DMS79 treated with DMSO at 0.1 percent for 48 hours (cell line): ENCODE data around the gene ADH1C.
"Not testable (repeated sequence)": the region's sequence is repeated elsewhere in the genome, so short reads cannot be mapped to it uniquely, and the experiment has no call there.

ENCODE experiments used
- DNase-seq: peaks from one replicate; lab custom pipeline; 2025; lab: John Stamatoyannopoulos, UW

ADH1C gene

DNA sequence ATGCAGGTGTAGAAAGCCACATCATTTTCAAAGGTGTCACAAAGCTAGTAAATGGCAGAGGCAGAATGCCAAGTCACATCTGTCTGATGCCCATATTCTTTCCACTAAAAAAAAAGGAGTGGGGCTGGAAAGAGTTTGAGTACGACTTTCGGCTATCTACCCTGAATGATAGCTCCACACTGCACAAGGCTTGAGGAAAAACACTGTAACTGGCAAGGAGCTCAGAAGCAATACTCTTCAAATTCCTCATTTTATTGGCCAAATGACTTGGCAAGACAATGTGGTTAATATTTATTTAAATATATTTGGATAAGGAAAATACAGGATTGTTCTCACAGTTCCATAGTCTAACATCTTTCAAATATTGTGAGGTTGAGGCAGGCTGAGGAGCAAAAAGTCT, 5.4 kb upstream of the ADH1C start:
- DNase-seq, result no peak

DNA sequence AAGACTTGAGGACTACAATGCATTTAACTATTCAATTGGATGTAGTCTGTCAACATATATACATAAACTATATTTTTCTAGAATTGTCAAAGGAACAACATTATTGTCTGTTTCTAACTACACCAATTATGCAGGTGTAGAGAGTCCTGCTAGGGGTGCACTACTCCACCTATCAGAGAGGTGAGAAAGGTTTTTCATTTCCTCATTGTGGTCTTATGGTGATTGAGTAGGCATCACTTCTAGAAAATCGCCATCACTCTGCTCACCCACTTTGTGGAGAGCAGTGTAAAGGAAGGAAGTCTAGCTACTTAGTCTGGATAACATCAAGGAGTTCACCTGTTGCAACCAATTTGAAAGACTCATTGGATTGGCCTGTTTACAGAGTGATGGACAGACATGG, 4.4 kb upstream of the ADH1C start:
- no peak for DNase-seq

DNA sequence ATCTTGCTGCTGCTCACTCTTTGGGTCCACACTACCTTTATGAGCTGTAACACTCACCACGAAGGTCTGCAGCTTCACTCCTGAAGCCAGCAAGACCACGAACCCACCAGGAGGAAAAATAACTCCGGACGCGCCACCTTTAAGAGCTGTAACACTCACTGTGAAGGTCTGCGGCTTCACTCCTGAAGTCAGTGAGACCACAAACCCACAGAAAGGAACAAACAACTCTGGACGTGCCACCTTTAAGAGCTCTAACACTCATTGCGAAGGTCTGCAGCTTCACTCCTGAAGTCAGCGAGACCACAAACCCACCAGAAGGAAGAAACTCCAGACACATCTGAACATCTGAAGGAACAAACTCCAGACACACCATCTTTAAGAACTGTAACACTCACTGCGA, 3.6 kb upstream of the ADH1C start:
- DNase-seq, result not testable (repeated sequence)

GRCh38 chr4:99351487-99351886, 1.1 kb downstream of the ADH1C start:
- no peak for DNase-seq

DNA sequence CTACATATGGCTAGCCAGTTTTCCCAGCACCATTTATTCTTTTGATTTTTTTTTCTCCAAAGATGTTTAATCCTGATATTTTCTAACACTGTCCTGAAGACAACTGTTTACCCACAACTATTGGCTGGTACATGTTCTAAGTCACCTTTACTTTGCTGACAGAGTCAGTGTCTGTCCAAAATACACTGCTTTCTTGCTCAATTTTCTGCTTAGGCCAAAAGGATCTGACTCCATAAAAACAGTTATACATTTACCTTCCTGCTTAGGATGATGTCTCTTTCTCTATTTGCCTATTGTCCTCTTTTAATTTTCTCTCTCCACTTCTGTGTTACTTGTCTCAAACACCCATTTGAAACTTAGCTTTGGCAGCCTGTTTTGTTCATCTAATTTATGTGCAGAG, 3.2 kb downstream of the ADH1C start:
- no peak for DNase-seq

GRCh38 chr4:99342624-99343023, 9.9 kb downstream of the ADH1C start:
- not testable (repeated sequence) for DNase-seq

GRCh38 chr4:99341426-99341825, 11.1 kb downstream of the ADH1C start:
- DNase-seq, result no peak

DNA sequence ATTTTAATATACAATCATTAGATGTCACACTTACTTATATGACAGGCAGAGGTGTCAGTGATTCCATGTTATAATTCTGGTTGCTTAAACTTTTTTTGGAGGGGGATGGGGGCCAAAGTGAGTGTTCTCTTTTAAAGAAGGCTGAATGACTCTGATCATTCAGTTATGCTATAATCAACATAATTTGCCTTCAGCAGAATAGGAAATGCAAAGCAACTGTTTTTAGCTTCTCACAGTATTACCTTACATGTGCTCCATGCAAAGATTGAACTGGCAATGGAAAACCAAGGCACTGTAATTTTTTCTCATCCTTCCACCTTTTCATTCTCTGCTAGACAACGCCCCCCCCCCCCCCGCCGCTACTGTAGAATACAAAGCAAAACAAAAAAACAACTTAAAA, 13.4 kb downstream of the ADH1C start:
- DNase-seq, result no peak

DNA sequence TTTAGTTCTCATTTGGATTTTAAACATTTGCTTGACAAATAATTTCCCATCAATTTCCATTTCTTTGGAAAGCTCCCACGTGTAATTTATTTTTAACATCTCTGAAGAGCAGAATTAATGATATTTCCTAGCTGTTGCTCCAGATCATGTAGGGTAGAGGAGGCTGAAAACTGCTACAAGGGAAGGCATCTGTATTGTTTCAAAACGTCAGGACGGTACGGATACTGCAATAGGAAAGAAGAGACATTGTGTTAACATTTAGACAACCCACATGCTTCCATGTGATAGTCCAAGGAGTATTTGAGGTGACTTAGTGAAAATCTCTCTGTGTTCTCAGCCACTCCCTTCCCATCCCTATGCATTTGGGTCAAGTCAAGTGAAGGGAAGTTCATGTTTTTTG, 16.0 kb downstream of the ADH1C start:
- DNase-seq, result no peak

- no peak for DNase-seq
Measured at GRCh38 chr4:99334880-99335279, 17.7 kb downstream of the ADH1C start.

DNA sequence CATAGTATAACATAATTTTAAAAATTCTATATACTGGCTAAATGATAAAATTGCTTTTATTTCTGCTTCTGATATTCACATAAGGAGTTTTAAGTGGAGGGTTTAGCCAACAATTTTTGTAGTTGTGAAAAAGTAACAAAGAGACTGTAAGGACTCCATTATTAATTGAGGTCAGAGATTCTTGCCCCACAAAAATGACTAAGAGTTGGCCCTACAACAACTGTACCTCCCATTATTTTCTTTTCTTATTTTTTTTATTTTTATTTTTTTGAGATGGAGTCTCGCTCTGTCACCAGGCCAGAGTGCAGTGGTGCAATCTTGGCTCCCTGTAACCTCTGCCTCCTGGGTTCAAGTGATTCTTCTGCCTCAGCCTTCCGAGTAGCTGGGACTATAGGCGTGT, 21.9 kb downstream of the ADH1C start:
- DNase-seq, result no peak

- DNase-seq, result no peak
Measured at GRCh38 chr4:99329876-99330275, 22.7 kb downstream of the ADH1C start.

DNA sequence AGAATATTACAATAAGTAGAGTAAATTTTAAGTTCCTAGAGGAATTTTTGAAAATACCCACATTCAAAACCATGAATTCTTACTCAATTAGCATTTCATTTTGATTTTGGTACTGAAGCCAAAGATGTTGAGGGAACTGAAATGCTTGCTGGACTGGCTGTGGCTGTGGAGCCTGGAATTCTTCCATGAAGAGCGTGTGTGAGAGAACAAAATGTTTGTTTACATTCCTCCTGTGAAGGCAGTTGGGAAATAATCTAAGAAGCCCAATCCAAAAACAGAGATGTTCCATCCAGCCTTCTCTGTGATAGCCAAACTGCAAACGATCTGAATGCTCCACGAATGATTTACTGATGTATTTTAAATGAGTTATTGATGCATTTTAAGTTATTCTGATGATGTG, 27.6 kb downstream of the ADH1C start:
- DNase-seq, result no peak

GRCh38 chr4:99324361-99324760, 28.2 kb downstream of the ADH1C start:
- DNase-seq, result no peak

DNA sequence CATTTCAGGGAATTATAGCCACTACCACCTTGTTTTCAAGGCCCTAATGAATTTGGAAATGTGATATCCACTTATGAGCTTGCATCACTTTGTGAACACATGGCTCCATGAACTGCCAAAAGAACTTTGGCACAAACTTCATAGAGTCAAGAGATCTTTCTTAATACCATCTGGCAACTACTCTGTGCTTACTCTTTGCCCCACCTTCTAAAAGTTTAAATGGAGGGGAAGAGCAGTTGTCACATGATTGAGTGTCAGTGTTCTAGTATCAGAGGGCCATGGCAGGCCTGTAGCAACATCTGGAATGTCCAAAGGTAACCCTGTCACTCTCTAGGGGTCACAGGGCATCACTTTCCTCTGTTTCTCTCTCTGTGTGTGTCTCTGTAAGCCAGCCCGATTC, 28.8 kb downstream of the ADH1C start:
- no peak for DNase-seq

DNA sequence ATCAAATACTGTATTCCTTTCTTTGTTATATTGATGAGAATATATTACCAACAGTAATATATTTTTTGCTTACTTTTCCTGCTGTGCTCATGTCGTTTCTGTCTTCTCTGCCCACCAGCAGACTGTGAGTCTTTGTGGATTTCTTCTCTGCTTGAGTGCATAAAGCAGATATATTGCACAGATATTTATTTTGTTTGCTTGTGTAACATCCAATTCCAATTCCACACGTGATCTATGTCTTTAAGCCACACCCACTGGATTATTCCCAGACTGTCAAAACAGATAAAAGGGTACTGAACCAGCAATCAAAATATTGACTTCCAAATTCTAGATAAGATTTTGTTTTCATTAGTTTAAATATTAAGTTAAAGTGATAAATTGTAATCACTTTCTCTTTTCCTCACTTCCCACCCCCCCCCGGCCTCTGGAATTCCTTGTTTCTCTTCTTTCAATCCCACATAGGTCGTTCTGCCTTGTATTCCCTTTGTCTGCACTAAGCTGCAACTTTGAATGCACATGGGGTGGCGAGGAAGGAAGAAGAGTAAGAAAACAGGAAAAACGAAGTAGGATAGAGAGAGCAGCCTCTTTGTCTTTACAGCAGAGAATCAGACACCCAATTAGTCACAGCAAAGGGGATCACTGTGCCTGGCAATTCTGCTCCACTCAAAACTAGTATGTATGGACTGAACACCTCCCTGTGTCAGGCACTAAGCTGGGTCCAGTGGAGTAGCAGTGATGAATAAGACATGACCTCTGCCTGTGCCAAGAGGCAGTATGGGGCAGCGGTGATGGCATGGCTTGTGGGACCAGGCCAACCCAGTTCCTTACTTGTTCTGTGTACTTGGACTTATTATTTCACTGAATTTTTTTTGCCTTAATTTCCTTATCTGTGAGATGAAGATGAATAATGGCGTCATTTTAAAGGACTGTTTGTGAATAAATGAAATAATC, 31.0 kb downstream of the ADH1C start, which contains the start of gene ADH1B:
TSS of gene ADH1B (minus strand) at position 161 of the 951 bp plus-strand sequence. CDS start at position 91, 70 bp downstream.
- DNase-seq, result no peak

DNA sequence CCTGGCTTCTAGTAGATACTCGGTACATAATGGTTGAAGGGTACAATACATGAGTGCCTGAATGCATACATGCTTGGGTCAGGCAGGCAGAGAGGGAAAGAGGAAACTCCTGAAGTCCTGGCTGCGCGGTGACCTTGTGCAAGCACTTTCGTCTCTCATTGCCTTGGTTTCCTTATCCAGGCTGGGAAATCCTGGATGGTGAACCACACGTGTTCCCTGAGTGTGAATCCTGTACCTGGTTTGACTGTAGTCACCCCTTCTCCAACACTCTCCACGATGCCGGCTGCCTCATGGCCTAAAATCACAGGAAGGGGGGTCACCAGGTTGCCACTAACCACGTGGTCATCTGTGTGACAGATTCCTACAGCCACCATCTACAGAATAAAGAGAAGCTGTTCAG, 34.7 kb downstream of the ADH1C start:
- DNase-seq, result not testable (repeated sequence)

DNA sequence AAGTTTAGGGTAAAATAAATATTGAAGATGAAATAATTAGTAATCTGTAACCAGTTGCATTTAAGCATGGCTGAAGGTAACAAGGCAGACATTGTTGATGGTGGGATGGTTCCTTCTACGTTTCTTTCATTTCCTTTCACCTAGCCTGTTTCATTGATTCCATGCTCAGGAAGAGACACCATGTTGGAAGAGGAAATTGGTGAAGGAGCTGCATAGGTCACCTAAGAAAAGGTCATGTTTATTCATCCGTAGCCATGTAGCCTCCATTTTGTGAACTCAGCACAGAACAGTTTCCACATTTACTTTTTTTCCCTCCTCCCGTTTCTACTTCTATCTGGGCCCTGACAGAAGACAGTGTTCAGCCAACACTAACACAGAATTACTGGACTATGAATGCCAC, 35.2 kb downstream of the ADH1C start:
- DNase-seq, result no peak

- DNase-seq, result no peak
Measured at GRCh38 chr4:99315839-99316238, 36.7 kb downstream of the ADH1C start.

DNA sequence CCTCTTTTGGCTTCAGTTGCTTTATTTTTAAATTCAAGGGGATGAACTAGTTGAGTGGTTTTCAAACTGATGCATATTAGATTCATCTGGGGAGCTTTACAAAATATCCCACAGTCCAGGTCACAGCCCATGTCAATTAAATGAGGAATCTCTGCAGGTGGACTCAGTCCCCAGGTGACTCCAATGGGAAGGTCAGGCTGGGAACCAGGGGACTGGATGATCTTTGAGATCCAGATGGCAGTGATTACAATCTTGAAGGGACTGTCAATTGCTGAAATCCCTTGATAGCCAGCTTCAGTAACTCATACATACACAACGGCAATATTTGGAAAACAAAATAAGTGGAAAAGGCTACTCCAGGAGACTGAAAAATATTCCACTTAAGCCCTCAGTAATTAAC, 38.3 kb downstream of the ADH1C start:
- DNase-seq, result no peak

- DNase-seq, result no peak
Measured at GRCh38 chr4:99310389-99310788, 42.2 kb downstream of the ADH1C start.

GRCh38 chr4:99305638-99306400, 46.7 kb downstream of the ADH1C start:
- DNase-seq, result no peak
